ENCODE results near the gene EYS.

GRCh38 chr6:65649392-65649791 lies 57.6 kb downstream of the EYS start:
- TF ChIP-seq GATA2 (CRISPR knock-in tag; IDR thresholded peaks at IDR 0.05) (no peak), ZNF512 (tag; IDR thresholded peaks at IDR 0.05) (no peak), EHMT2 (IDR thresholded peaks at IDR 0.05) (no peak), CCAR2 (IDR thresholded peaks at IDR 0.05; ENCODE audit: low read depth, low read length) (no peak), DNMT1 (IDR thresholded peaks at IDR 0.05) (no peak), ERF (CRISPR knock-in tag; IDR thresholded peaks at IDR 0.05) (no peak), IRF9 (tag; IDR thresholded peaks at IDR 0.05) (no peak), STAT6 (CRISPR knock-in tag; IDR thresholded peaks at IDR 0.05) (no peak)
- TF ChIP-seq, protein P1, sequence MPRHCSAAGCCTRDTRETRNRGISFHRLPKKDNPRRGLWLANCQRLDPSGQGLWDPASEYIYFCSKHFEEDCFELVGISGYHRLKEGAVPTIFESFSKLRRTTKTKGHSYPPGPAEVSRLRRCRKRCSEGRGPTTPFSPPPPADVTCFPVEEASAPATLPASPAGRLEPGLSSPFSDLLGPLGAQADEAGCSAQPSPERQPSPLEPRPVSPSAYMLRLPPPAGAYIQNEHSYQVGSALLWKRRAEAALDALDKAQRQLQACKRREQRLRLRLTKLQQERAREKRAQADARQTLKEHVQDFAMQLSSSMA (CRISPR knock-in tag; IDR thresholded peaks at IDR 0.05), result no peak
- TF ChIP-seq, protein P2, sequence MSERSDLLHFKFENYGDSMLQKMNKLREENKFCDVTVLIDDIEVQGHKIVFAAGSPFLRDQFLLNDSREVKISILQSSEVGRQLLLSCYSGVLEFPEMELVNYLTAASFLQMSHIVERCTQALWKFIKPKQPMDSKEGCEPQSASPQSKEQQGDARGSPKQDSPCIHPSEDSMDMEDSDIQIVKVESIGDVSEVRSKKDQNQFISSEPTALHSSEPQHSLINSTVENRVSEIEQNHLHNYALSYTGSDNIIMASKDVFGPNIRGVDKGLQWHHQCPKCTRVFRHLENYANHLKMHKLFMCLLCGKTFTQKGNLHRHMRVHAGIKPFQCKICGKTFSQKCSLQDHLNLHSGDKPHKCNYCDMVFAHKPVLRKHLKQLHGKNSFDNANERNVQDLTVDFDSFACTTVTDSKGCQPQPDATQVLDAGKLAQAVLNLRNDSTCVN (CRISPR knock-in tag; IDR thresholded peaks at IDR 0.05), result no peak
- TF ChIP-seq, protein P3, sequence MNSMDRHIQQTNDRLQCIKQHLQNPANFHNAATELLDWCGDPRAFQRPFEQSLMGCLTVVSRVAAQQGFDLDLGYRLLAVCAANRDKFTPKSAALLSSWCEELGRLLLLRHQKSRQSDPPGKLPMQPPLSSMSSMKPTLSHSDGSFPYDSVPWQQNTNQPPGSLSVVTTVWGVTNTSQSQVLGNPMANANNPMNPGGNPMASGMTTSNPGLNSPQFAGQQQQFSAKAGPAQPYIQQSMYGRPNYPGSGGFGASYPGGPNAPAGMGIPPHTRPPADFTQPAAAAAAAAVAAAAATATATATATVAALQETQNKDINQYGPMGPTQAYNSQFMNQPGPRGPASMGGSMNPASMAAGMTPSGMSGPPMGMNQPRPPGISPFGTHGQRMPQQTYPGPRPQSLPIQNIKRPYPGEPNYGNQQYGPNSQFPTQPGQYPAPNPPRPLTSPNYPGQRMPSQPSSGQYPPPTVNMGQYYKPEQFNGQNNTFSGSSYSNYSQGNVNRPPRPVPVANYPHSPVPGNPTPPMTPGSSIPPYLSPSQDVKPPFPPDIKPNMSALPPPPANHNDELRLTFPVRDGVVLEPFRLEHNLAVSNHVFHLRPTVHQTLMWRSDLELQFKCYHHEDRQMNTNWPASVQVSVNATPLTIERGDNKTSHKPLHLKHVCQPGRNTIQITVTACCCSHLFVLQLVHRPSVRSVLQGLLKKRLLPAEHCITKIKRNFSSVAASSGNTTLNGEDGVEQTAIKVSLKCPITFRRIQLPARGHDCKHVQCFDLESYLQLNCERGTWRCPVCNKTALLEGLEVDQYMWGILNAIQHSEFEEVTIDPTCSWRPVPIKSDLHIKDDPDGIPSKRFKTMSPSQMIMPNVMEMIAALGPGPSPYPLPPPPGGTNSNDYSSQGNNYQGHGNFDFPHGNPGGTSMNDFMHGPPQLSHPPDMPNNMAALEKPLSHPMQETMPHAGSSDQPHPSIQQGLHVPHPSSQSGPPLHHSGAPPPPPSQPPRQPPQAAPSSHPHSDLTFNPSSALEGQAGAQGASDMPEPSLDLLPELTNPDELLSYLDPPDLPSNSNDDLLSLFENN (IDR thresholded peaks at IDR 0.05; ENCODE audit: low read depth in 2 of 2, low read length in 2 of 2), result no peak
